Keratinocyte (primary cell): ENCODE data around the gene PRXL2B. TPM values are rescaled to one million over a fixed set of nuclear protein-coding genes. Genes with fewer than 3 reads are reported as not detected.
"Not testable (repeated sequence)": the region's sequence is repeated elsewhere in the genome, so short reads cannot be mapped to it uniquely, and the experiment has no call there.

ENCODE experiments used
- DNase-seq: peaks from one replicate; pipeline ENCODE4 v3.0.0-alpha.2; 2011; ENCODE audit warnings: low read depth, missing footprints, low spot score
- FAIRE-seq: peaks from 2 replicates; lab custom pipeline; 2011; peaks lifted over from hg19 to GRCh38; lab: Jason Lieb, UNC
- H2AFZ ChIP-seq: 2 replicates; pipeline ENCODE4 v1.6.0; 2012; ENCODE audit warnings: low read length, control low read depth, inconsistent platforms; ENCODE audit not compliant: control insufficient read depth
- H3K27ac ChIP-seq: 2 replicates; pipeline ENCODE4 v1.5.1; 2011; ENCODE audit warnings: low read length; ENCODE audit not compliant: control insufficient read depth, insufficient read depth
- H3K27me3 ChIP-seq: 3 replicates; pipeline ENCODE4 v1.6.0; 2011; ENCODE audit warnings: low read length; ENCODE audit not compliant: control insufficient read depth, insufficient read depth; ENCODE audit errors: extremely low read depth
- H3K36me3 ChIP-seq, 2 experiments: 2 replicates in 1 of 2; 3 replicates in 1 of 2; pipeline ENCODE4 v1.5.1; 2011; ENCODE audit warnings: low read length in 2 of 2, mild to moderate bottlenecking in 1 of 2; ENCODE audit not compliant: control insufficient read depth in 2 of 2, insufficient read depth in 2 of 2; ENCODE audit errors: extremely low read depth in 1 of 2
- H3K4me1 ChIP-seq: 3 replicates; pipeline ENCODE4 v1.5.1; 2011; ENCODE audit warnings: low read length; ENCODE audit not compliant: control insufficient read depth, insufficient read depth; ENCODE audit errors: extremely low read depth
- H3K4me2 ChIP-seq: 3 replicates; pipeline ENCODE4 v1.6.0; 2011; ENCODE audit warnings: low read depth, low read length; ENCODE audit not compliant: control insufficient read depth, insufficient read depth; ENCODE audit errors: extremely low read depth
- H3K4me3 ChIP-seq, 3 experiments: fragments of 200-600 bp in 1 of 3; sonication (generic) in 1 of 3; 2 replicates in 2 of 3; 3 replicates in 1 of 3; pipeline ENCODE4 v1.5.1; 2011 to 2016; ENCODE audit warnings: low read length in 3 of 3, mild to moderate bottlenecking in 3 of 3, control low read depth in 2 of 3, inconsistent platforms in 1 of 3, low read depth in 1 of 3, mixed read lengths in 1 of 3, mixed run types in 1 of 3, moderate library complexity in 1 of 3; ENCODE audit not compliant: control insufficient read depth in 2 of 3, insufficient read depth in 2 of 3; ENCODE audit errors: extremely low read depth in 1 of 3
- H3K79me2 ChIP-seq: 2 replicates; pipeline ENCODE4 v1.6.0; 2012; ENCODE audit warnings: low read length; ENCODE audit not compliant: control insufficient read depth, insufficient read depth
- H3K9ac ChIP-seq: 3 replicates; pipeline ENCODE4 v1.6.0; 2011; ENCODE audit warnings: low read length; ENCODE audit not compliant: control insufficient read depth, insufficient read depth; ENCODE audit errors: extremely low read depth
- H3K9me1 ChIP-seq: 3 replicates; pipeline ENCODE4 v1.6.0; 2011; ENCODE audit warnings: low read length; ENCODE audit not compliant: control insufficient read depth, insufficient read depth; ENCODE audit errors: extremely low read depth
- H3K9me3 ChIP-seq: 2 replicates; pipeline ENCODE4 v1.5.1; 2012; ENCODE audit warnings: low read depth, low read length; ENCODE audit not compliant: control insufficient read depth
- H4K20me1 ChIP-seq: 3 replicates; pipeline ENCODE4 v1.6.0; 2011; ENCODE audit warnings: low read length; ENCODE audit not compliant: control insufficient read depth, insufficient read depth; ENCODE audit errors: extremely low read depth
- EZH2 ChIP-seq: IDR thresholded peaks from one replicate; pipeline ENCODE4 v1.6.1; 2012; ENCODE audit warnings: inconsistent platforms, mild to moderate bottlenecking, low read length, moderate library complexity
- dilution Hi-C: fragments of 300-500 bp; cut with MboI; formaldehyde crosslinking; loops from one replicate; pipeline ENCODE4 v1.7.0; 2020; ENCODE audit warnings: low sequenced_read_pairs; ENCODE audit not compliant: extremely low pct_ligation_motif_present
- polyA plus RNA-seq, 5 experiments: library from polyadenylated mRNA; depleted of rRNA in 3 of 5; stranded (reverse) in 3 of 5; stranded (forward) in 1 of 5; unstranded in 1 of 5; fragments of >200 nt; gene quantifications; 1 replicate in 1 of 5; 2 replicates in 3 of 5; 3 replicates in 1 of 5; pipeline versions ENCODE4 v1.2.1 to v1.2.3, GENCODE V29; 2011 to 2012; ENCODE audit warnings: missing spikeins in 2 of 5, low read depth in 1 of 5, low replicate concordance in 1 of 5
- TF ChIP-seq, protein P1 (sequence below), 3 experiments: IDR thresholded peaks in 1 of 3; conservative IDR thresholded peaks in 1 of 3; optimal IDR thresholded peaks in 1 of 3; 2 replicates in 2 of 3; 3 replicates in 1 of 3; pipeline versions ENCODE3 to v1.5.1; 2011; ENCODE audit warnings: low read length in 3 of 3, mild to moderate bottlenecking in 3 of 3, moderate library complexity in 2 of 3, control low read depth in 1 of 3, inconsistent platforms in 1 of 3; ENCODE audit not compliant: insufficient read depth in 2 of 3; ENCODE audit errors: extremely low read depth in 1 of 3

The PRXL2B gene
- polyA plus RNA-seq, 1 donor (not counting 4 experiments of a cell fraction or from before 2014, with no cell fraction given) = 11.4 TPM

GRCh38 chr1:2552189-2552588 is 34.4 kb upstream of the PRXL2B start:
- H3K4me1 ChIP-seq = peaks cover 30% of the 10 kb centered on the region
- H3K27ac ChIP-seq = no peak overlapping the region
- no peaks in the 10 kb centered on the region for H3K79me2 ChIP-seq
- no peak overlapping the region for H2AFZ ChIP-seq
- no peak overlapping the region for H3K9ac ChIP-seq
- DNase-seq (no peak), FAIRE-seq (no peak)
- H3K4me3 ChIP-seq = no peak overlapping the region
- H4K20me1 ChIP-seq = no peaks in the 10 kb centered on the region
- no peaks in the 10 kb centered on the region for H3K9me3 ChIP-seq
- H3K4me2 ChIP-seq = no peak overlapping the region
- TF ChIP-seq, protein P1, sequence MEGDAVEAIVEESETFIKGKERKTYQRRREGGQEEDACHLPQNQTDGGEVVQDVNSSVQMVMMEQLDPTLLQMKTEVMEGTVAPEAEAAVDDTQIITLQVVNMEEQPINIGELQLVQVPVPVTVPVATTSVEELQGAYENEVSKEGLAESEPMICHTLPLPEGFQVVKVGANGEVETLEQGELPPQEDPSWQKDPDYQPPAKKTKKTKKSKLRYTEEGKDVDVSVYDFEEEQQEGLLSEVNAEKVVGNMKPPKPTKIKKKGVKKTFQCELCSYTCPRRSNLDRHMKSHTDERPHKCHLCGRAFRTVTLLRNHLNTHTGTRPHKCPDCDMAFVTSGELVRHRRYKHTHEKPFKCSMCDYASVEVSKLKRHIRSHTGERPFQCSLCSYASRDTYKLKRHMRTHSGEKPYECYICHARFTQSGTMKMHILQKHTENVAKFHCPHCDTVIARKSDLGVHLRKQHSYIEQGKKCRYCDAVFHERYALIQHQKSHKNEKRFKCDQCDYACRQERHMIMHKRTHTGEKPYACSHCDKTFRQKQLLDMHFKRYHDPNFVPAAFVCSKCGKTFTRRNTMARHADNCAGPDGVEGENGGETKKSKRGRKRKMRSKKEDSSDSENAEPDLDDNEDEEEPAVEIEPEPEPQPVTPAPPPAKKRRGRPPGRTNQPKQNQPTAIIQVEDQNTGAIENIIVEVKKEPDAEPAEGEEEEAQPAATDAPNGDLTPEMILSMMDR (optimal IDR thresholded peaks at IDR 0.05 in 1 of 3, IDR thresholded peaks at IDR 0.05 in 1 of 3, conservative IDR thresholded peaks at IDR 0.05 in 1 of 3; ENCODE audit: extremely low read depth in 1 of 3, insufficient read depth in 2 of 3, low read length in 3 of 3) = no peak
- no peak for TF ChIP-seq EZH2
- no peaks in the 10 kb centered on the region for H3K9me1 ChIP-seq
- dilution Hi-C loops = no loop called here
- no peaks in the 10 kb centered on the region for H3K27me3 ChIP-seq
- H3K36me3 ChIP-seq = no peaks in the 10 kb centered on the region

GRCh38 chr1:2553076-2553475 is 33.5 kb upstream of the PRXL2B start:
- H3K9me1 ChIP-seq, H3K79me2 ChIP-seq, H3K4me3 ChIP-seq, H3K27me3 ChIP-seq, DNase-seq, H4K20me1 ChIP-seq, H3K9me3 ChIP-seq, FAIRE-seq, H3K4me2 ChIP-seq, H3K9ac ChIP-seq, H3K36me3 ChIP-seq, H2AFZ ChIP-seq, H3K27ac ChIP-seq, dilution Hi-C loops: not testable (repeated sequence)
- H3K4me1 ChIP-seq = peaks cover 21% of the 10 kb centered on the region
